GM06990 (cell line): Measurements from ENCODE around the gene KLRG1.
A peak's percentile ranks its signal among the peaks of the same experiment; 100 is the strongest.

ENCODE experiments used
- DNase-seq: peaks from one replicate; pipeline ENCODE4 v3.0.0-alpha.2; 2011; ENCODE audit not compliant: insufficient read length; ENCODE audit errors: extremely low read depth
- H3K27me3 ChIP-seq: replicated peaks from 2 replicates; pipeline ENCODE4 v1.6.0; 2011; ENCODE audit warnings: low read length; ENCODE audit not compliant: control insufficient read depth, insufficient read depth
- H3K36me3 ChIP-seq: 2 replicates; pipeline ENCODE4 v1.5.1; 2011; ENCODE audit warnings: low read length; ENCODE audit not compliant: control insufficient read depth, insufficient read depth
- H3K4me3 ChIP-seq: replicated peaks from 2 replicates; pipeline ENCODE4 v1.5.1; 2011; ENCODE audit warnings: low read depth, mild to moderate bottlenecking, control low read depth, low read length
- CTCF ChIP-seq: IDR thresholded peaks from 2 replicates; pipeline ENCODE4 v1.5.1; 2011; ENCODE audit warnings: low read length, control low read depth, mild to moderate bottlenecking, inconsistent platforms; ENCODE audit not compliant: insufficient read depth, poor library complexity, severe bottlenecking

Gene KLRG1

GRCh38 chr12:8989413-8989812 is at the start of gene KLRG1:
Gene KLRG1 (plus strand): TSS chr12:8989546. CDS start chr12:8989636, 90 bp downstream.
- no peak within 1 kb of the TSS for H3K4me3 ChIP-seq
- peak; percentile 33 for DNase-seq

GRCh38 chr12:8941691-8942478 is 47.5 kb upstream of the KLRG1 start:
- no peaks in the 10 kb centered on the region for H3K27me3 ChIP-seq
- TF ChIP-seq CTCF, result no peak
- no peak overlapping the region for H3K4me3 ChIP-seq
- DNase-seq, result no peak
- H3K36me3 ChIP-seq, result peaks cover 13% of the 10 kb centered on the region

More at GRCh38 chr12:8989413-8989812, at the start of gene KLRG1:
- no peaks in the 10 kb centered on the region for H3K27me3 ChIP-seq
- no peaks in the 10 kb centered on the region for H3K36me3 ChIP-seq
- TF ChIP-seq CTCF, result no peak

- TF ChIP-seq CTCF, result no peak
- peaks cover 13% of the 10 kb centered on the region for H3K36me3 ChIP-seq
- no peak for DNase-seq
Observed at GRCh38 chr12:8943565-8944186, 45.7 kb upstream of the KLRG1 start.

GRCh38 chr12:8946733-8947132 is 42.6 kb upstream of the KLRG1 start:
- TF ChIP-seq CTCF, result no peak
- H3K36me3 ChIP-seq, result peaks cover 13% of the 10 kb centered on the region
- H3K4me3 ChIP-seq, result peak overlapping the region; percentile 3; the same call in 1 of the 2 replicates
- no peak for DNase-seq
- H3K27me3 ChIP-seq, result no peaks in the 10 kb centered on the region

More at GRCh38 chr12:8943565-8944186, 45.7 kb upstream of the KLRG1 start:
- Histone ChIP-seq H3K27me3 (no peaks in the 10 kb centered on the region), H3K4me3 (no peak overlapping the region)

GRCh38 chr12:8947737-8948136 is 41.6 kb upstream of the KLRG1 start:
- TF ChIP-seq CTCF, result no peak
- DNase-seq, result no peak
- peak overlapping the region; percentile 93 for H3K4me3 ChIP-seq

More at GRCh38 chr12:8947737-8948136, 41.6 kb upstream of the KLRG1 start:
- H3K27me3 ChIP-seq, result no peaks in the 10 kb centered on the region
- peaks cover 10% of the 10 kb centered on the region for H3K36me3 ChIP-seq
